Gastrocnemius medialis (tissue), 4 donors: ENCODE measurements around the gene BANP. TPM values are rescaled to one million over a fixed set of nuclear protein-coding genes. Genes with fewer than 3 reads are reported as not detected.
"Not testable (repeated sequence)": the region's sequence is repeated elsewhere in the genome, so short reads cannot be mapped to it uniquely, and the experiment has no call there.

Source experiments
- ATAC-seq, 2 donors: fragments of 150-250 bp; one replicate each; pipeline ENCODE4 v1.9.1; 2016
- DNase-seq, 2 donors: peaks; one replicate each; pipeline ENCODE4 v3.0.0-alpha.2; 2019
- H3K27ac ChIP-seq, 4 donors: fragments of 200-600 bp; sonication (generic); 1 replicate in 1 of 4; 2 replicates in 3 of 4; pipeline ENCODE4 v1.5.1; 2016 to 2018; ENCODE audit warnings: mild to moderate bottlenecking in 2 of 4, moderate library complexity in 1 of 4
- H3K27me3 ChIP-seq, 3 donors: fragments of 200-600 bp; sonication (generic) in 2 of 3; 1 replicate in 1 of 3; 2 replicates in 2 of 3; pipeline versions ENCODE4 v1.5.1 to v1.6.0; 2016 to 2019; ENCODE audit warnings: mild to moderate bottlenecking in 1 of 3, moderate library complexity in 1 of 3
- H3K36me3 ChIP-seq, 2 donors: fragments of 200-600 bp; sonication (generic) in 1 of 2; one replicate each; pipeline ENCODE4 v1.5.1; 2017 to 2018
- H3K4me1 ChIP-seq, 2 donors: fragments of 200-600 bp; sonication (generic) in 1 of 2; one replicate each; pipeline ENCODE4 v1.5.1; 2016 to 2017; ENCODE audit warnings: mild to moderate bottlenecking in 2 of 2
- H3K4me3 ChIP-seq, 4 donors: fragments of 200-600 bp; sonication (generic) in 3 of 4; 1 replicate in 1 of 4; 2 replicates in 3 of 4; pipeline ENCODE4 v1.5.1; 2016 to 2019; ENCODE audit warnings: mild to moderate bottlenecking in 2 of 4
- H3K9me3 ChIP-seq, 3 donors: fragments of 200-600 bp; sonication (generic) in 2 of 3; 1 replicate in 1 of 3; 2 replicates in 2 of 3; pipeline ENCODE4 v1.5.1; 2016 to 2019
- POLR2A ChIP-seq, 2 donors: fragments of 450-650 bp; IDR thresholded peaks; one replicate each; pipeline ENCODE4 v1.6.1; 2017; ENCODE audit warnings: antibody characterized with exemption in 2 of 2, mild to moderate bottlenecking in 2 of 2, moderate library complexity in 2 of 2
- in situ Hi-C, 4 donors: fragments of 200-750 bp; cut with MboI; loops; one replicate each; pipeline versions ENCODE4 v1.15.0 to v1.8.0; 2017; ENCODE audit warnings: low sequenced_read_pairs in 4 of 4
- intact Hi-C: fragments of 100-400 bp; cut with DNase I; formaldehyde crosslinking; loops from one replicate; pipeline ENCODE4 v1.15.1; 2023; ENCODE audit warnings: low total_unique reads
- total RNA-seq, 4 donors: library from RNA; depleted of rRNA; stranded (reverse); fragments of >200 nt; gene quantifications; one replicate each; pipeline versions ENCODE4 v1.1.0 to v1.2.3, GENCODE V29; 2016
- TF ChIP-seq, protein P1 (sequence below), 5 experiments: fragments of 450-650 bp in 3 of 5; fragments of 200-600 bp in 2 of 5; sonication (generic) in 2 of 5; IDR thresholded peaks in 4 of 5; conservative IDR thresholded peaks in 1 of 5; 1 replicate in 4 of 5; 2 replicates in 1 of 5; pipeline ENCODE4 v1.5.1; 2016 to 2019; ENCODE audit warnings: antibody characterized with exemption in 5 of 5, mild to moderate bottlenecking in 3 of 5, moderate library complexity in 3 of 5

BANP gene
- total RNA-seq, 4 donors from 2014 or later, result 7.0 to 20.6 (median 16.1) TPM

GRCh38 chr16:88034770-88035169 lies 83.5 kb downstream of the BANP start:
- H3K9me3 ChIP-seq, result no peaks in the 10 kb centered on the region
- no peak overlapping the region for H3K4me3 ChIP-seq
- no peak overlapping the region for H3K27ac ChIP-seq
- in situ Hi-C loops, result no loop called here
- H3K4me1 ChIP-seq, result no peaks in the 10 kb centered on the region
- DNase-seq, result no peak
- no peaks in the 10 kb centered on the region for H3K27me3 ChIP-seq
- ATAC-seq, result no peak
- TF ChIP-seq, protein P1, sequence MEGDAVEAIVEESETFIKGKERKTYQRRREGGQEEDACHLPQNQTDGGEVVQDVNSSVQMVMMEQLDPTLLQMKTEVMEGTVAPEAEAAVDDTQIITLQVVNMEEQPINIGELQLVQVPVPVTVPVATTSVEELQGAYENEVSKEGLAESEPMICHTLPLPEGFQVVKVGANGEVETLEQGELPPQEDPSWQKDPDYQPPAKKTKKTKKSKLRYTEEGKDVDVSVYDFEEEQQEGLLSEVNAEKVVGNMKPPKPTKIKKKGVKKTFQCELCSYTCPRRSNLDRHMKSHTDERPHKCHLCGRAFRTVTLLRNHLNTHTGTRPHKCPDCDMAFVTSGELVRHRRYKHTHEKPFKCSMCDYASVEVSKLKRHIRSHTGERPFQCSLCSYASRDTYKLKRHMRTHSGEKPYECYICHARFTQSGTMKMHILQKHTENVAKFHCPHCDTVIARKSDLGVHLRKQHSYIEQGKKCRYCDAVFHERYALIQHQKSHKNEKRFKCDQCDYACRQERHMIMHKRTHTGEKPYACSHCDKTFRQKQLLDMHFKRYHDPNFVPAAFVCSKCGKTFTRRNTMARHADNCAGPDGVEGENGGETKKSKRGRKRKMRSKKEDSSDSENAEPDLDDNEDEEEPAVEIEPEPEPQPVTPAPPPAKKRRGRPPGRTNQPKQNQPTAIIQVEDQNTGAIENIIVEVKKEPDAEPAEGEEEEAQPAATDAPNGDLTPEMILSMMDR (IDR thresholded peaks at IDR 0.05 in 4 of 5, conservative IDR thresholded peaks at IDR 0.05 in 1 of 5), result no peak
- TF ChIP-seq POLR2A (IDR thresholded peaks at IDR 0.05), result no peak
- peaks cover 0 to 29% of the 10 kb centered on the region in 2 donors for H3K36me3 ChIP-seq
- intact Hi-C loops, result no loop called here

DNA sequence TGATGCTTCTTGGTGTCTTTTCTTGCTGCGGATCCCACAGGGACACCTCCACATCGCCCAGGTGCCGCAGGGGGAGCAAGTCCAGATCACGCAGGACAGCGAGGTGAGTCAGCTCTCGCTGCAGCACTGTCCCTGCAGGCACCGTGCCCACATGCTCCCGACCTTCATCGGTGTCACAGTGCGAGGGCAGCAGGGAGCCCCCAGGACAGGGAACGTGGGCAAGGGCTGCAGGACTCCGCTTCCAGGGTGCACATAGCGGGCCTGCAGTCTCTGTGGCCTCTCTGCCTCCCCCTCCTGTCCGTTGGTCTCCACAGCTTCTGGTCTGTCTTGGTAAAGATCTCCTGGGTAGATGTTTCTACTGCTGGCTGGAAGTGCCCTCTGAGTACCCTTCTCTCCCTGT lies 84.1 kb downstream of the BANP start:
- no peaks in the 10 kb centered on the region for H3K9me3 ChIP-seq
- ATAC-seq (no peak), DNase-seq (no peak)
- H3K36me3 ChIP-seq, result peaks cover 0 to 29% of the 10 kb centered on the region in 2 donors
- intact Hi-C loops, result no loop called here
- in situ Hi-C loops, result no loop called here
- no peaks in the 10 kb centered on the region for H3K27me3 ChIP-seq
- H3K27ac ChIP-seq, result no peak overlapping the region
- no peak for TF ChIP-seq POLR2A (IDR thresholded peaks at IDR 0.05)
- TF ChIP-seq, protein P1 (IDR thresholded peaks at IDR 0.05 in 4 of 5, conservative IDR thresholded peaks at IDR 0.05 in 1 of 5), result no peak
- H3K4me3 ChIP-seq, result no peak overlapping the region
- no peaks in the 10 kb centered on the region for H3K4me1 ChIP-seq

- H3K9me3 ChIP-seq, DNase-seq, H3K4me1 ChIP-seq, ATAC-seq, in situ Hi-C loops, H3K4me3 ChIP-seq, H3K27ac ChIP-seq, H3K27me3 ChIP-seq, intact Hi-C loops: not testable (repeated sequence)
- peaks cover 0 to 29% of the 10 kb centered on the region in 2 donors for H3K36me3 ChIP-seq
These were observed 84.8 kb downstream of the BANP start for GRCh38 chr16:88035884-88036639.

GRCh38 chr16:88036640-88036996 lies 85.4 kb downstream of the BANP start:
- intact Hi-C loops, H3K9me3 ChIP-seq, in situ Hi-C loops, ATAC-seq, H3K4me3 ChIP-seq, H3K4me1 ChIP-seq, H3K27me3 ChIP-seq, H3K27ac ChIP-seq, DNase-seq: not testable (repeated sequence)
- H3K36me3 ChIP-seq, result peaks cover 0 to 29% of the 10 kb centered on the region in 2 donors

DNA sequence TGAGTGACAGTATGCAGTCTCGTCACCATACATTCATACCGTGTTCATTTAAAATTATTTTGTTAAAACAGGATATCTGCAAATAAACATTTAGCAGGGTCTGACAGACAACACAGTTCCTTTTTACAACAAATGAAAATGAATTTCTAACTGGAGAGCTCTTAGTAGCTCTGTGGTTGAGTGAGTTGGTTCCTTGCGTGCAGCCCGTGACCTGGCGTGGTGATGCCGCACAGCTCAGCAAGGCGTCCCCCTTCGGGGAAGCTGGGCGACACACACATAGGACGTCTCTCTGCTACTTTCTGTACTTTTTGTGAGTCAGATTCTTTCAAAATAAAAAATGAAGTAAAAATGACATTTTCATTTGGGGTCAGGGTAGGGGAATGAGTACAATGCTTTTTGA lies 86.1 kb downstream of the BANP start:
- H3K4me3 ChIP-seq, H3K27ac ChIP-seq, DNase-seq, intact Hi-C loops, ATAC-seq, H3K9me3 ChIP-seq, H3K27me3 ChIP-seq, in situ Hi-C loops, H3K4me1 ChIP-seq: not testable (repeated sequence)
- peaks cover 0 to 29% of the 10 kb centered on the region in 2 donors for H3K36me3 ChIP-seq

- H3K27me3 ChIP-seq, DNase-seq, H3K9me3 ChIP-seq, in situ Hi-C loops, H3K4me1 ChIP-seq, H3K4me3 ChIP-seq, intact Hi-C loops, H3K27ac ChIP-seq, ATAC-seq: not testable (repeated sequence)
- H3K36me3 ChIP-seq, result peaks cover 0 to 29% of the 10 kb centered on the region in 2 donors
These were observed 86.8 kb downstream of the BANP start for GRCh38 chr16:88037876-88038525.

DNA sequence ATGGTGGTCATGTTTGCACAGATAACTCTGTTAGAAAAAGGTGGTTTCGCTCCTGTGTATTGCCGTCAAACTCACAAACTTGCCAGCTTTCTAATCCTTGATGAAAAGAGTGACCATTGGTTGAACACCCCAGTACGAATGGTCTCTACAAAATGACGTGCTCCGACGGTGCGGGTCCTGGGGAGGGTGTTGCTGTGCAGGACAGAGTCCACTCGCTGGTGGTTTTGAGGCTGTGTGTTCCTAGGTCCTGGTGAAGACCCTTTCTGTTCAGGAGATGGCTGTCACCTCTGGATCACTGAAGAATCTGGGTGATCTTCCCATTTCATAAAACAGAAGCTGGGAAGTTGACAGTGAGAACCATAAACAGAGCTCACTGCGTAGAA lies 87.3 kb downstream of the BANP start:
- H3K27ac ChIP-seq, H3K4me3 ChIP-seq, H3K27me3 ChIP-seq, intact Hi-C loops, DNase-seq, ATAC-seq, H3K4me1 ChIP-seq, in situ Hi-C loops, H3K9me3 ChIP-seq: not testable (repeated sequence)
- H3K36me3 ChIP-seq, result peaks cover 0 to 29% of the 10 kb centered on the region in 2 donors
